HEK293 (cell line): Measurements from ENCODE around the gene EFEMP1.
A peak's percentile ranks its signal among the peaks of the same experiment; 100 is the strongest.

ENCODE experiments used
- HOXA7 ChIP-seq: sonication (generic); formaldehyde crosslinking; IDR thresholded peaks from 2 replicates; pipeline ENCODE4 v1.8.1; 2022; ENCODE audit warnings: missing genetic modification reagents, borderline replicate concordance
- MEIS1 ChIP-seq: sonication (generic); formaldehyde crosslinking; IDR thresholded peaks from 2 replicates; pipeline ENCODE4 v1.8.1; 2022; ENCODE audit warnings: missing genetic modification reagents, mild to moderate bottlenecking, borderline replicate concordance
- MYNN ChIP-seq: fragments of 450-650 bp; formaldehyde crosslinking; IDR thresholded peaks from 2 replicates; pipeline ENCODE4 v1.5.1; 2016; ENCODE audit warnings: missing biosample characterization, missing genetic modification characterization, borderline replicate concordance
- OVOL3 ChIP-seq: fragments of 450-650 bp; formaldehyde crosslinking; IDR thresholded peaks from 2 replicates; pipeline ENCODE4 v1.5.1; 2016; ENCODE audit warnings: missing biosample characterization, missing genetic modification characterization
- SP2 ChIP-seq: fragments of 450-650 bp; formaldehyde crosslinking; IDR thresholded peaks from 2 replicates; pipeline ENCODE4 v1.5.1; 2016; ENCODE audit warnings: missing biosample characterization, missing genetic modification characterization
- ZBTB20 ChIP-seq: fragments of 450-650 bp; formaldehyde crosslinking; IDR thresholded peaks from 2 replicates; pipeline ENCODE4 v1.5.1; 2016; ENCODE audit warnings: missing biosample characterization, missing genetic modification characterization
- ZNF112 ChIP-seq: fragments of 450-650 bp; formaldehyde crosslinking; IDR thresholded peaks from 2 replicates; pipeline ENCODE4 v1.5.0; 2017; ENCODE audit warnings: missing biosample characterization, missing genetic modification characterization
- ZNF146 ChIP-seq: fragments of 450-650 bp; formaldehyde crosslinking; IDR thresholded peaks from 2 replicates; pipeline ENCODE4 v1.5.1; 2016; ENCODE audit warnings: missing biosample characterization, missing genetic modification characterization
- ZNF157 ChIP-seq: fragments of 450-650 bp; formaldehyde crosslinking; IDR thresholded peaks from 2 replicates; pipeline ENCODE4 v1.5.1; 2016; ENCODE audit warnings: missing biosample characterization, missing genetic modification characterization
- ZNF37A ChIP-seq: fragments of 450-650 bp; IDR thresholded peaks from 2 replicates; pipeline ENCODE4 v1.5.1; 2018; ENCODE audit warnings: missing biosample characterization, missing genetic modification characterization
- ZNF433 ChIP-seq: fragments of 450-650 bp; formaldehyde crosslinking; IDR thresholded peaks from 2 replicates; pipeline ENCODE4 v1.5.1; 2016; ENCODE audit warnings: missing biosample characterization, missing genetic modification characterization, low read depth
- ZNF571 ChIP-seq: fragments of 450-650 bp; formaldehyde crosslinking; IDR thresholded peaks from 2 replicates; pipeline ENCODE4 v1.5.0; 2017; ENCODE audit warnings: missing biosample characterization, missing genetic modification characterization
- ZNF610 ChIP-seq: fragments of 450-650 bp; formaldehyde crosslinking; IDR thresholded peaks from 2 replicates; pipeline ENCODE4 v1.5.1; 2016; ENCODE audit warnings: missing biosample characterization, missing genetic modification characterization, borderline replicate concordance
- ZNF747 ChIP-seq: fragments of 450-650 bp; formaldehyde crosslinking; IDR thresholded peaks from 2 replicates; pipeline ENCODE4 v1.5.1; 2016; ENCODE audit warnings: missing biosample characterization, missing genetic modification characterization
- TF ChIP-seq, protein P1 (sequence below): fragments of 450-650 bp; formaldehyde crosslinking; IDR thresholded peaks from 2 replicates; pipeline ENCODE4 v1.5.1; 2016; ENCODE audit warnings: missing biosample characterization, missing genetic modification characterization
- TF ChIP-seq, protein P2 (sequence below): fragments of 450-650 bp; formaldehyde crosslinking; IDR thresholded peaks from 2 replicates; pipeline ENCODE4 v1.5.1; 2017; ENCODE audit warnings: missing biosample characterization, missing genetic modification characterization
- TF ChIP-seq, protein P3 (sequence below): fragments of 450-650 bp; formaldehyde crosslinking; IDR thresholded peaks from 2 replicates; pipeline ENCODE4 v1.5.1; 2016; ENCODE audit warnings: missing biosample characterization, missing genetic modification characterization
- TF ChIP-seq, protein P4 (sequence below): fragments of 450-650 bp; formaldehyde crosslinking; IDR thresholded peaks from 2 replicates; pipeline ENCODE4 v1.5.1; 2016; ENCODE audit warnings: missing biosample characterization, missing genetic modification characterization, borderline replicate concordance
- TF ChIP-seq, protein P5 (sequence below): fragments of 450-650 bp; formaldehyde crosslinking; IDR thresholded peaks from 2 replicates; pipeline ENCODE4 v1.5.1; 2016; ENCODE audit warnings: missing biosample characterization, missing genetic modification characterization, low read depth
- TF ChIP-seq, protein P6 (sequence below): fragments of 450-650 bp; formaldehyde crosslinking; IDR thresholded peaks from 2 replicates; pipeline ENCODE4 v1.5.1; 2017; ENCODE audit warnings: missing biosample characterization, mild to moderate bottlenecking, missing genetic modification characterization, moderate library complexity
- TF ChIP-seq, protein P7 (sequence below): fragments of 450-650 bp; formaldehyde crosslinking; IDR thresholded peaks from 2 replicates; pipeline ENCODE4 v1.5.1; 2016; ENCODE audit warnings: missing biosample characterization, missing genetic modification characterization
- TF ChIP-seq, protein P8 (sequence below): fragments of 450-650 bp; formaldehyde crosslinking; conservative IDR thresholded peaks from 2 replicates; pipeline ENCODE4 v1.5.1; 2016; ENCODE audit warnings: low read depth, missing biosample characterization, missing genetic modification characterization

EFEMP1 gene

DNA sequence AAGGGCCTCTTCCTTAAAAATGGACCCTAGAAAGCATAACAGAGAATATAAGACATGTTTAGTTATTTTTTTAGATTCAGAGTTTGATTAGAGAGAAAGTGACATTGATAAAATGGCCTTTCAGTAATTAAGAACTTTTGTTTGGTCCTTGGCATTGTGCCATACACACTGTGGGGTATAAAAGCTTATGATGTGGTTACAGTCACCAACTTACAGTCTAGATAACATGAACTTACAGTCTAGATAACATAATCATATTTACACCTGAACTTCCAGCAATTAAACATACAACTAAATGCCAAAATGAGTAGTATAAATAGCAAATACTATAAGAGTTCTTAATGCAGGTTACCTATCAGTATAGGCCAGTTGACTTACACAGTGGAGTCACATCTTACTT lies 25.6 kb upstream of the EFEMP1 start (continued):
- TF ChIP-seq SP2 (tag by site-specific recombination) (no peak), ZNF747 (tag by site-specific recombination) (no peak), HOXA7 (CRISPR knock-in tag) (no peak), ZNF146 (tag by site-specific recombination) (no peak), MEIS1 (CRISPR knock-in tag) (no peak), OVOL3 (tag by site-specific recombination) (no peak), ZNF610 (0 out of 2 replicates have a peak, but pooled peaks have one; percentile 22), ZNF112 (tag by site-specific recombination) (no peak), ZNF157 (no peak), ZBTB20 (tag by site-specific recombination) (no peak), ZNF37A (no peak), ZNF433 (no peak), MYNN (tag by site-specific recombination) (no peak), ZNF571 (tag by site-specific recombination) (no peak)
- TF ChIP-seq, protein P1, sequence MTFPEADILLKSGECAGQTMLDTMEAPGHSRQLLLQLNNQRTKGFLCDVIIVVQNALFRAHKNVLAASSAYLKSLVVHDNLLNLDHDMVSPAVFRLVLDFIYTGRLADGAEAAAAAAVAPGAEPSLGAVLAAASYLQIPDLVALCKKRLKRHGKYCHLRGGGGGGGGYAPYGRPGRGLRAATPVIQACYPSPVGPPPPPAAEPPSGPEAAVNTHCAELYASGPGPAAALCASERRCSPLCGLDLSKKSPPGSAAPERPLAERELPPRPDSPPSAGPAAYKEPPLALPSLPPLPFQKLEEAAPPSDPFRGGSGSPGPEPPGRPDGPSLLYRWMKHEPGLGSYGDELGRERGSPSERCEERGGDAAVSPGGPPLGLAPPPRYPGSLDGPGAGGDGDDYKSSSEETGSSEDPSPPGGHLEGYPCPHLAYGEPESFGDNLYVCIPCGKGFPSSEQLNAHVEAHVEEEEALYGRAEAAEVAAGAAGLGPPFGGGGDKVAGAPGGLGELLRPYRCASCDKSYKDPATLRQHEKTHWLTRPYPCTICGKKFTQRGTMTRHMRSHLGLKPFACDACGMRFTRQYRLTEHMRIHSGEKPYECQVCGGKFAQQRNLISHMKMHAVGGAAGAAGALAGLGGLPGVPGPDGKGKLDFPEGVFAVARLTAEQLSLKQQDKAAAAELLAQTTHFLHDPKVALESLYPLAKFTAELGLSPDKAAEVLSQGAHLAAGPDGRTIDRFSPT (tag by site-specific recombination), result no peak
- TF ChIP-seq, protein P2, sequence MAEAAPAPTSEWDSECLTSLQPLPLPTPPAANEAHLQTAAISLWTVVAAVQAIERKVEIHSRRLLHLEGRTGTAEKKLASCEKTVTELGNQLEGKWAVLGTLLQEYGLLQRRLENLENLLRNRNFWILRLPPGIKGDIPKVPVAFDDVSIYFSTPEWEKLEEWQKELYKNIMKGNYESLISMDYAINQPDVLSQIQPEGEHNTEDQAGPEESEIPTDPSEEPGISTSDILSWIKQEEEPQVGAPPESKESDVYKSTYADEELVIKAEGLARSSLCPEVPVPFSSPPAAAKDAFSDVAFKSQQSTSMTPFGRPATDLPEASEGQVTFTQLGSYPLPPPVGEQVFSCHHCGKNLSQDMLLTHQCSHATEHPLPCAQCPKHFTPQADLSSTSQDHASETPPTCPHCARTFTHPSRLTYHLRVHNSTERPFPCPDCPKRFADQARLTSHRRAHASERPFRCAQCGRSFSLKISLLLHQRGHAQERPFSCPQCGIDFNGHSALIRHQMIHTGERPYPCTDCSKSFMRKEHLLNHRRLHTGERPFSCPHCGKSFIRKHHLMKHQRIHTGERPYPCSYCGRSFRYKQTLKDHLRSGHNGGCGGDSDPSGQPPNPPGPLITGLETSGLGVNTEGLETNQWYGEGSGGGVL (tag by site-specific recombination), result no peak
- TF ChIP-seq, protein P3, sequence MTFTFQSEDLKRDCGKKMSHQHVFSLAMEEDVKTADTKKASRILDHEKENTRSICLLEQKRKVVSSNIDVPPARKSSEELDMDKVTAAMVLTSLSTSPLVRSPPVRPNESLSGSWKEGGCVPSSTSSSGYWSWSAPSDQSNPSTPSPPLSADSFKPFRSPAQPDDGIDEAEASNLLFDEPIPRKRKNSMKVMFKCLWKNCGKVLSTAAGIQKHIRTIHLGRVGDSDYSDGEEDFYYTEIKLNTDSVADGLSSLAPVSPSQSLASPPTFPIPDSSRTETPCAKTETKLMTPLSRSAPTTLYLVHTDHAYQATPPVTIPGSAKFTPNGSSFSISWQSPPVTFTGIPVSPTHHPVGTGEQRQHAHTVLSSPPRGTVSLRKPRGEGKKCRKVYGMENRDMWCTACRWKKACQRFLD (tag by site-specific recombination), result no peak
- TF ChIP-seq, protein P4, sequence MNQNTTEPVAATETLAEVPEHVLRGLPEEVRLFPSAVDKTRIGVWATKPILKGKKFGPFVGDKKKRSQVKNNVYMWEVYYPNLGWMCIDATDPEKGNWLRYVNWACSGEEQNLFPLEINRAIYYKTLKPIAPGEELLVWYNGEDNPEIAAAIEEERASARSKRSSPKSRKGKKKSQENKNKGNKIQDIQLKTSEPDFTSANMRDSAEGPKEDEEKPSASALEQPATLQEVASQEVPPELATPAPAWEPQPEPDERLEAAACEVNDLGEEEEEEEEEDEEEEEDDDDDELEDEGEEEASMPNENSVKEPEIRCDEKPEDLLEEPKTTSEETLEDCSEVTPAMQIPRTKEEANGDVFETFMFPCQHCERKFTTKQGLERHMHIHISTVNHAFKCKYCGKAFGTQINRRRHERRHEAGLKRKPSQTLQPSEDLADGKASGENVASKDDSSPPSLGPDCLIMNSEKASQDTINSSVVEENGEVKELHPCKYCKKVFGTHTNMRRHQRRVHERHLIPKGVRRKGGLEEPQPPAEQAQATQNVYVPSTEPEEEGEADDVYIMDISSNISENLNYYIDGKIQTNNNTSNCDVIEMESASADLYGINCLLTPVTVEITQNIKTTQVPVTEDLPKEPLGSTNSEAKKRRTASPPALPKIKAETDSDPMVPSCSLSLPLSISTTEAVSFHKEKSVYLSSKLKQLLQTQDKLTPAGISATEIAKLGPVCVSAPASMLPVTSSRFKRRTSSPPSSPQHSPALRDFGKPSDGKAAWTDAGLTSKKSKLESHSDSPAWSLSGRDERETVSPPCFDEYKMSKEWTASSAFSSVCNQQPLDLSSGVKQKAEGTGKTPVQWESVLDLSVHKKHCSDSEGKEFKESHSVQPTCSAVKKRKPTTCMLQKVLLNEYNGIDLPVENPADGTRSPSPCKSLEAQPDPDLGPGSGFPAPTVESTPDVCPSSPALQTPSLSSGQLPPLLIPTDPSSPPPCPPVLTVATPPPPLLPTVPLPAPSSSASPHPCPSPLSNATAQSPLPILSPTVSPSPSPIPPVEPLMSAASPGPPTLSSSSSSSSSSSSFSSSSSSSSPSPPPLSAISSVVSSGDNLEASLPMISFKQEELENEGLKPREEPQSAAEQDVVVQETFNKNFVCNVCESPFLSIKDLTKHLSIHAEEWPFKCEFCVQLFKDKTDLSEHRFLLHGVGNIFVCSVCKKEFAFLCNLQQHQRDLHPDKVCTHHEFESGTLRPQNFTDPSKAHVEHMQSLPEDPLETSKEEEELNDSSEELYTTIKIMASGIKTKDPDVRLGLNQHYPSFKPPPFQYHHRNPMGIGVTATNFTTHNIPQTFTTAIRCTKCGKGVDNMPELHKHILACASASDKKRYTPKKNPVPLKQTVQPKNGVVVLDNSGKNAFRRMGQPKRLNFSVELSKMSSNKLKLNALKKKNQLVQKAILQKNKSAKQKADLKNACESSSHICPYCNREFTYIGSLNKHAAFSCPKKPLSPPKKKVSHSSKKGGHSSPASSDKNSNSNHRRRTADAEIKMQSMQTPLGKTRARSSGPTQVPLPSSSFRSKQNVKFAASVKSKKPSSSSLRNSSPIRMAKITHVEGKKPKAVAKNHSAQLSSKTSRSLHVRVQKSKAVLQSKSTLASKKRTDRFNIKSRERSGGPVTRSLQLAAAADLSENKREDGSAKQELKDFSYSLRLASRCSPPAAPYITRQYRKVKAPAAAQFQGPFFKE (tag by site-specific recombination), result no peak
- TF ChIP-seq, protein P5, sequence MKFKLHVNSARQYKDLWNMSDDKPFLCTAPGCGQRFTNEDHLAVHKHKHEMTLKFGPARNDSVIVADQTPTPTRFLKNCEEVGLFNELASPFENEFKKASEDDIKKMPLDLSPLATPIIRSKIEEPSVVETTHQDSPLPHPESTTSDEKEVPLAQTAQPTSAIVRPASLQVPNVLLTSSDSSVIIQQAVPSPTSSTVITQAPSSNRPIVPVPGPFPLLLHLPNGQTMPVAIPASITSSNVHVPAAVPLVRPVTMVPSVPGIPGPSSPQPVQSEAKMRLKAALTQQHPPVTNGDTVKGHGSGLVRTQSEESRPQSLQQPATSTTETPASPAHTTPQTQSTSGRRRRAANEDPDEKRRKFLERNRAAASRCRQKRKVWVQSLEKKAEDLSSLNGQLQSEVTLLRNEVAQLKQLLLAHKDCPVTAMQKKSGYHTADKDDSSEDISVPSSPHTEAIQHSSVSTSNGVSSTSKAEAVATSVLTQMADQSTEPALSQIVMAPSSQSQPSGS (tag by site-specific recombination), result no peak
- TF ChIP-seq, protein P6, sequence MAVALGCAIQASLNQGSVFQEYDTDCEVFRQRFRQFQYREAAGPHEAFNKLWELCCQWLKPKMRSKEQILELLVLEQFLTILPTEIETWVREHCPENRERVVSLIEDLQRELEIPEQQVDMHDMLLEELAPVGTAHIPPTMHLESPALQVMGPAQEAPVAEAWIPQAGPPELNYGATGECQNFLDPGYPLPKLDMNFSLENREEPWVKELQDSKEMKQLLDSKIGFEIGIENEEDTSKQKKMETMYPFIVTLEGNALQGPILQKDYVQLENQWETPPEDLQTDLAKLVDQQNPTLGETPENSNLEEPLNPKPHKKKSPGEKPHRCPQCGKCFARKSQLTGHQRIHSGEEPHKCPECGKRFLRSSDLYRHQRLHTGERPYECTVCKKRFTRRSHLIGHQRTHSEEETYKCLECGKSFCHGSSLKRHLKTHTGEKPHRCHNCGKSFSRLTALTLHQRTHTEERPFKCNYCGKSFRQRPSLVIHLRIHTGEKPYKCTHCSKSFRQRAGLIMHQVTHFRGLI (tag by site-specific recombination), result no peak
- TF ChIP-seq, protein P7, sequence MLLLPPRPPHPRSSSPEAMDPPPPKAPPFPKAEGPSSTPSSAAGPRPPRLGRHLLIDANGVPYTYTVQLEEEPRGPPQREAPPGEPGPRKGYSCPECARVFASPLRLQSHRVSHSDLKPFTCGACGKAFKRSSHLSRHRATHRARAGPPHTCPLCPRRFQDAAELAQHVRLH (tag by site-specific recombination), result no peak
- TF ChIP-seq, protein P8, sequence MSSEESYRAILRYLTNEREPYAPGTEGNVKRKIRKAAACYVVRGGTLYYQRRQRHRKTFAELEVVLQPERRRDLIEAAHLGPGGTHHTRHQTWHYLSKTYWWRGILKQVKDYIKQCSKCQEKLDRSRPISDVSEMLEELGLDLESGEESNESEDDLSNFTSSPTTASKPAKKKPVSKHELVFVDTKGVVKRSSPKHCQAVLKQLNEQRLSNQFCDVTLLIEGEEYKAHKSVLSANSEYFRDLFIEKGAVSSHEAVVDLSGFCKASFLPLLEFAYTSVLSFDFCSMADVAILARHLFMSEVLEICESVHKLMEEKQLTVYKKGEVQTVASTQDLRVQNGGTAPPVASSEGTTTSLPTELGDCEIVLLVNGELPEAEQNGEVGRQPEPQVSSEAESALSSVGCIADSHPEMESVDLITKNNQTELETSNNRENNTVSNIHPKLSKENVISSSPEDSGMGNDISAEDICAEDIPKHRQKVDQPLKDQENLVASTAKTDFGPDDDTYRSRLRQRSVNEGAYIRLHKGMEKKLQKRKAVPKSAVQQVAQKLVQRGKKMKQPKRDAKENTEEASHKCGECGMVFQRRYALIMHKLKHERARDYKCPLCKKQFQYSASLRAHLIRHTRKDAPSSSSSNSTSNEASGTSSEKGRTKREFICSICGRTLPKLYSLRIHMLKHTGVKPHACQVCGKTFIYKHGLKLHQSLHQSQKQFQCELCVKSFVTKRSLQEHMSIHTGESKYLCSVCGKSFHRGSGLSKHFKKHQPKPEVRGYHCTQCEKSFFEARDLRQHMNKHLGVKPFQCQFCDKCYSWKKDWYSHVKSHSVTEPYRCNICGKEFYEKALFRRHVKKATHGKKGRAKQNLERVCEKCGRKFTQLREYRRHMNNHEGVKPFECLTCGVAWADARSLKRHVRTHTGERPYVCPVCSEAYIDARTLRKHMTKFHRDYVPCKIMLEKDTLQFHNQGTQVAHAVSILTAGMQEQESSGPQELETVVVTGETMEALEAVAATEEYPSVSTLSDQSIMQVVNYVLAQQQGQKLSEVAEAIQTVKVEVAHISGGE, result no peak
